Right lung (tissue), 5 donors: ENCODE results near the gene NTMT2. TPM values are rescaled to one million over a fixed set of nuclear protein-coding genes. Genes with fewer than 3 reads are reported as not detected.
"Not testable (repeated sequence)": the region's sequence is repeated elsewhere in the genome, so short reads cannot be mapped to it uniquely, and the experiment has no call there.

ENCODE experiments used
- DNase-seq, 2 donors: peaks; one replicate each; pipeline ENCODE4 v3.0.0-alpha.2; 2013
- polyA plus RNA-seq, 5 donors: library from polyadenylated mRNA; unstranded; fragments of 120-200 nt; gene quantifications; one replicate each; pipeline versions ENCODE4 v1.2.1 to v1.2.3, GENCODE V29; 2013; ENCODE audit warnings: inconsistent platforms in 1 of 5, low replicate concordance in 1 of 5; ENCODE audit not compliant: insufficient read length in 5 of 5, insufficient read depth in 1 of 5

The NTMT2 gene
- polyA plus RNA-seq, 5 donors, result 0.10 TPM; not detected in 4

DNA sequence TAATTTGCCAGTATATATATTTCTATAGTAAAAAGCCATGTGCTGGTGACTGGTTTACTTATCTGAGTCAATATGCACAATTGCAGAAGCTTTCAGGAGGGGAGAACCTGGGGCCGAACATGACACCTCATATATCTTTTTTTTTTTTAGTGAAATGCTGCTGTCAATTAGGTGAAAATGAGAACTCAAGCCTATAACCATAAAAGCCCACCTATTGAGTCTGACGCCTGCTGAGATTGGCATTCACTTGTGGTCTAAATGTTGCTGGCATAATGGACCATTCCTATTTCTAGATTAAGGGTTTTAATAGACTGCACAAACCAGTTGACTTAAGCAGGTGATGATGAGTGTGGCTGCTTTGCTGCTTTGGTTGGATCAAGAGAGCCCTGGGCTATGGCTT, 10.8 kb downstream of the NTMT2 start:
- DNase-seq, result no peak

DNA sequence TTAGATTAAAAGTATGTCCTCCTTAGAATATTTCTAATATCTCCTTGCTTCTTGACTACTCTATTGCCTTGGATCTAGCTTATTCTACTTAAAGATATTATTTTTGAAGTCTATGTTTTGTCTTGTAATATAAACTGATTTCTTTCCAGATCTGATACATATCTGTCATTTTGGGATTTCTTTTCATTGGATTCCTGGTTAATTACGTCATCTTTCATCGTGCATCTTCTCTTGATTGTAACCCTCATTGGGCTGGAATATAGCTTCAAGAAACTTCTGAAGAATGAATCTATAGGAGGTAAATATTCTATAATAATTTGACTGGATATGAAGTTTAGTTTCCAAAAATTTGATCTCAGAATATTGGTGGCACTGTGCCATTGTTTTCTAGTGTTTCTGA, 12.1 kb downstream of the NTMT2 start:
- no peak for DNase-seq

DNA sequence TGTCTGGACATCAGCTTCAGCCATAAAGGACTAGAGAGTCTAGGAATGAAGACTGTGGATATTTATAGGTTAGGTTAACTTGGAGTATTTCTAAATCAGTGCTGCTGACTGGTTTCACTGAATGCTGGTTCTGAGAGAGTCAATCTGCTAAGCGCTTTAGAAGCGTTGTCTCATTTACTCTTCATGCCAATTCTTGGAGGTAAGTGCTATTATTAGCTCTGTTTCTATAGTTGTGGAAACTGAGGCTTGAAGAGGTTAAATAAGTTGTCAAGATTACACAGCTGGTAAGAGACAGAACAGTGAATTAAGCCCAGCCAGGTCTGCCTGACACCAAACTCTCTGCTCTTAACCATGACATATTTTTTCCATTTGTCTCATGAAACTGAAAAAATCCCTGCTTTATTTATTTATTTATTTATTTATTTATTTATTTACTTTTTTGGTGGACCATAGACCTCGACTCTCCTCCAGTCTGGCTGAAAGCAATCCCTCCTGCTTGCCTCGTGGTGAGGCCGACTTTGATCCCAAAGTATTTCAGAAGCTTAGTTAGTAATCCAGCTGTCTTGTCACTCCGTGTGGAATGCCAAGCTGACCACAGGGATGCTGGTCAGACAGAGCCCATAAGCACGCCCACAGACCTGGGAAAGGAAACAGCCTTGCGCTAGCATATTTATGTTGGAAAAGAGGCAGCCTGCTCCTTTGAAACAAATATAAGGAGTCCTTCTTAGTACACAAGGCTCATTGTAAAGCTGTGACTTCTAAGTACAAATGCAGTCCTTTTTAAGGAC, 16.9 kb downstream of the NTMT2 start:
- DNase-seq, result no peak

DNA sequence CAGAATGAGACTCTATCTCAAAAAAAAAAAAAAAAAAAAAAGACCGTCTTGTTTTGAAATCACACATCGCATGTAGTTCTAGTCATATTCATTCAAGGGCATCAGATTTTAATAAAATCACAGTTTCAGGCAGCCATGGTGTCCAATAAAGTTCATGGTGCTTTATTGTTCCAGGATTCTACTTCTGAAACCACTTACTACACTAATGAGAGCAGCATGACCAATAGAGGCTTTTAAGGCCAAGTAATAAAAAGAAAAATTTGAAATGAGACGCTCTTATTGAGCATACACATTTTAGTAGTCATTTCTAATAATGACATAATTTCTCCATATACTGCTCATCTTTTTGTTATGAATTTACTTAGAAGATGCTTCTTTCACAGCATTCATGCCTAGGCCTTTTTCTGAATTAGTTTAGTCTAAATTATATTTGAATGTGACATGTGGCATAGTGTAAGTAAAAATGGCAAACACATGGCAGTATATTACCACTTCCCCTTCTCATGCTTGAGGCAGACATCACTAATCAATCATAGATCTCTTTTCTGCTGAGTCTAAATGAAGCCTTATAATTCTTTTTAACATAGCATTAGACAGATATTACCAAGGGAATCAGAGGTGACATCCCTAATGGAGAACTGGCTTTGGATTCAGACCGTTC, 18.5 kb downstream of the NTMT2 start:
- no peak for DNase-seq

DNA sequence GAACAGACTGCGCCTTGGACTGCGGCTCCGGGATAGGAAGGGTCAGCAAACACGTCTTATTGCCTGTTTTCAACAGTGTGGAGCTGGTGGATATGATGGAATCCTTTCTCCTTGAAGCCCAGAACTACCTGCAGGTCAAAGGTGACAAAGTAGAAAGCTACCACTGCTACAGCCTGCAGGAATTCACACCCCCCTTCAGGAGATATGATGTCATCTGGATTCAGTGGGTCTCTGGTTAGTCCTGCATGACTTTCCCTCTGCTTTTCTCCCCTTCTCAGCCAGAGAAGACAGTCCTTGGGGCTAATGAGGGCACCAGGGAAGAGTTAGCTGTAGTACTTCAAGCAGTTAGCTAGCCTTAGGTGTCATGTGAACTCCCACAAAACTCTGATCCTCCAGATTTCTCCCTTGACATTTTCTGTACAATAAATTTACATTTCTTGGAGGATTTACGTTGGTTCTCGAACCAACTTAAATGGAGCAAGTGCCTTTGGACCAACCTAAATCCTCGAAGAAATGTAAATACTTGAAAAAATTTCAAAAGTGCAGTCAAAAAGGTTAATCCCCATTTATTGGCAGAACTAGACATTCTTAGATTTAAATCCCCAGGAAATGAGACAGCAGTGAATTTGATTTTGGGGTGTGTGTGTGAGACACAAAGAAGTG, 20.9 kb downstream of the NTMT2 start:
- no peak for DNase-seq

DNA sequence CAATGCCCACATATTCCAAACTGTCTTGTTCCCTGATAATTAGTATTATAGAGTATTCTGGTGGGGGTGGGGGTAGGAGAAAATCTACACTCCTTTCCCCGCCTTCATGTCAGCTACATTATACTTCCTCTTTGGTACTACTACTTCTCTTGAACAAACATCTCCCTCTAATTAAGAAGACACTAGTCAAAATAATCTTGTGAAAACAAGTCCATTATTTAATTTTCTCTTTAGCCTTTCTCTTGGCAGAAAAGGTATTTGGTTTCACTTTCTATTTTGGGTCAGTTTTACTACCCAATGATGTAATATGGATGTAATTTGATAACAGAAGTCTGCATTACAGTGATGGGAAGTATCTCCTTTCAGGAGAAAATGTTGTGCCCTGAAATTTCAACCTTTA, 22.5 kb downstream of the NTMT2 start:
- DNase-seq, result peak in 1 of 2 donors; percentile 6

DNA sequence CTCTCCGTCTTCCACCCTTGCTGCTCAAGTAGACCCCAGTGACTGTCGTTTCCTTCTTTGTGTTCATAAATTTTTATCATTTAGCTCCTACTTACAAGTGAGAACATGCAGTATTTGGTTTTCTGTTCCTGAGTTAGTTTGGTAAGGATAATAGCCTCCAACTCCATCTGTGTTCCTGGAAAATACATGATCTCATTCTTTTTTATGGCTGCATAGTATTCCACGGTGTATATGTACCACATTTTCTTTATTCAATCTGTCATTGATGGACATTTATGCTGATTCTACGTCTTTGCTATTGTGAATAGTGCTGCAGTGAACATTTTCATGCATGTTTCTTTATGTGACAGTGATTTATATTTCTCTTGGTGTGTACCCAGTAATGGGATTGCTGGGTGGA, 24.8 kb downstream of the NTMT2 start:
- DNase-seq, result not testable (repeated sequence)

DNA sequence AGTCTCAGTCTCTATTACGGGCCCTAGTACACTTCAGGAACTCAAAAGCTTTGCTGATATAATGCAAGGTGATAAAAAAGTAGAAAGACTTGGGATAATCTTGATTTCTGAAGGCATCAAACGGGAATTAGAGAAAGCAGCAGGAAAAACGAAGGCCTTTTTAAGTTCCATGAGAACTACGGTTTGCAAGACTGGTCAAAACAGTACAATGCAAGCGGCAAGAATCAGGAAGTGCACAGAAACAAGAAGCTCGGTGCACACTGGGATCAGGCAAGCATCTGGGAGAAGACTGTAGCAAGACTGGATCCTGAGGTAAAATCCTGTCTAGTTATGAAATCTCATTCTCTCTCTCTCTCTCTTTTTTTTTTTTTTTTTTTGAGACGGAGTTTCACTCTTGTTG, 28.6 kb downstream of the NTMT2 start:
- DNase-seq, result no peak

DNA sequence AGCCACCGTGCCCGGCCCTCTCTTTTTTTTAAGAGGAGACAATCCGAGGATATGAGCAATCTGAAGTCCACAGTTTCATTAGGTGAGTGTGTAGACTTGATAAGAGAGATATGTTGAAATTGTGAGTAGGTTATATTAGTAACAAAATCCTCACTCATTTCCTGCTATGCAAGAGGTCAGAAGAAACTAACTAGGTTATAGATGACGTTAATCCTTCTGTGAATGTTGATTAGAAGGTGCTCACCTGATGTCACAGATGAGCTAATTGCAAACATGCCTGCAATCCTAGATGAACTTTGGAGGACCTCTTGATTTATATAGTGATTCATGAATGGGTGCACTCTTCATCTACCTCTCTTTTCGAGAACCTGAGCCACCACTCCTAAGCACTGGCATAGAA, 29.3 kb downstream of the NTMT2 start:
- DNase-seq, result no peak

DNA sequence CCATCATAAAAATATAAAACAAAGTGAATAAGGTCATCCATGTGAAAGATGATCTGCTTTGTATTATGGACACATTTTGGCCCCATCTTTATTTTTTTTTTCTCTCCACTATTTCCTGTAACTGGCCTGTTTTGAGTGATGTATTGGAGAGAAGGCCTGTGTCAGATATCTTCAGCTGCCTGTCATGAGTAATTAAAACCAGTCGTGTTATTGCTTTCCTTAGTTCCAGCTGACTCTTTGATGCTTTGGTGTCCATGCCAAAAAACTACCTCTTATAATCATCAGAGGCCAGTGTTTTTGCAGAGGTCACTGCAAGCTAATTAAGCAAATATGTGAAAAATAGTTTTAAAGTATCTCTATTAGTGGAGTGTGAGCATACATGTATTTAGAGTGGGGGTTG, 29.7 kb downstream of the NTMT2 start:
- no peak for DNase-seq

DNA sequence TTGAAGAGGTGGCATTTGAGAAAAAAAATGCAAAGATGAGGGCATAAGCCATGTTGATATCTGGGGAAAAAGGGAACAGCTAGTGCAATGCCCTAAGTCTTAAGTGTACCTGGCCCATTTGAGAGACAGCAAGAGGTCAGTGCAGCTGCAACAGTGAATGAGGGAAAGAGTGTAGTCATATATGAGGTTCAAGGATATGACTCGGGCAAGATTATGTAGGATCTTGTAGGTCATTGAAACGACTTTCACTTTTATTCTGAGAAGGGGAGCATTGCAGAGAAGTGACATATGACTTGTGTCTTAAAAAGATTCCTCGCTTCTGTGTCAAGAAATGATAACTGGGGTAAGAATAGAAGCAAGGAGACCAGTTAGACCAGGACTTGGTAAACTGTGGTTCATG, 31.0 kb downstream of the NTMT2 start:
- no peak for DNase-seq

DNA sequence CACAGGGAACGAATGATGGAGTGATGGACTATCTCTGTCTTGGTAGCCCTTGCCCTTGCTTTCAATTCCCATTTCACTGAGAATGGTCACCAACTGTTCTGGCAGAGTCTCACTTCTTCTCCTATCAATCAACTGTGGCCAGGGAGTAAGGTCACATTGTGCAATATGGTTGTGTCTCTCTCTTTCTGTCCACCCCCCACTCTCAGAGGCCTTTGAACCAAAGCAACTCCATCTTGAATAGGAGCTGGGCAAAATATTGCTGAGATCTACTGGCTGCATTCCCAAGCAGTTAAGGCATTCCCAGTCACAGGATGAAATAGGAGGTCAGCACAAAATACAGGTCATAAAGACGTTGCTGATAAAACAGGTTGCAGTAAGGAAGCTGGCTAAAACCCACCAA, 36.7 kb downstream of the NTMT2 start:
- DNase-seq, result no peak

DNA sequence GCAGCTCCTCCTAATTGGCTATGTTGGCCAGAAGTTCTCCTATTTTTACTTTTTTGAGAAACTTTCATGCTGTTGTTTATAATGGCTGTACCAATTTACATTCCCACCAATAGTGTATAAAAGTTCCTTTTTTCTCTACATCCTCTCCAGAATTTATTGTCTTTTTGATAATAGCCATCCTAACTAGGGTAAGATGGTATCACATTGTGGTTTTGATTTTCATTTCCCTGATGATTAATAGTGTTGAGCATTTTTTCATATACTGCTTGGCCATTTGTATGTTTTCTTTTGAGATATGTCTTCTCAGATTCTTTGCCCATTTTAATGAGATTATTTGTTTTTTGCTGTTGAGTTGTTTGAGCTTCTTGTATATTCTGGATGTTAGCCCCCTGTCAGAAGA, 46.8 kb downstream of the NTMT2 start:
- DNase-seq, result no peak

DNA sequence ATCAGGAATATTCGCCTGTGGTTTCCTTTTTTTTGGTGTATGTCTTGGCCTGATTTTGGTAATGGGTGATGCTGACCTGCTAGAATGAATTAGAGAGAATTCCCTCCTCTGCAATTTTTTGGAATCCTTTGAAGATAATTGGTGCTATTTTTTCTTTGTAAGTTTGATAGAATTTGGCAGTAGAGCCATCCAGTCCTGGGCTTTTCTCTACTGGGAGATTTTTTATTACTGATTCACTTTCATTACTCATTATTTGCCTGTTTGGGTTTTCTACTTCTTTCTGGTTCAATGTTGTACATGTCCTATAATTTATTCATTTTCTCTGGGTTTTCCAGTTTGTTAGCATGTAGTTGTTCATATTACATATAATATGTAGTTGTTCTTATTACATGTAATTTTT, 48.7 kb downstream of the NTMT2 start:
- DNase-seq, result no peak

DNA sequence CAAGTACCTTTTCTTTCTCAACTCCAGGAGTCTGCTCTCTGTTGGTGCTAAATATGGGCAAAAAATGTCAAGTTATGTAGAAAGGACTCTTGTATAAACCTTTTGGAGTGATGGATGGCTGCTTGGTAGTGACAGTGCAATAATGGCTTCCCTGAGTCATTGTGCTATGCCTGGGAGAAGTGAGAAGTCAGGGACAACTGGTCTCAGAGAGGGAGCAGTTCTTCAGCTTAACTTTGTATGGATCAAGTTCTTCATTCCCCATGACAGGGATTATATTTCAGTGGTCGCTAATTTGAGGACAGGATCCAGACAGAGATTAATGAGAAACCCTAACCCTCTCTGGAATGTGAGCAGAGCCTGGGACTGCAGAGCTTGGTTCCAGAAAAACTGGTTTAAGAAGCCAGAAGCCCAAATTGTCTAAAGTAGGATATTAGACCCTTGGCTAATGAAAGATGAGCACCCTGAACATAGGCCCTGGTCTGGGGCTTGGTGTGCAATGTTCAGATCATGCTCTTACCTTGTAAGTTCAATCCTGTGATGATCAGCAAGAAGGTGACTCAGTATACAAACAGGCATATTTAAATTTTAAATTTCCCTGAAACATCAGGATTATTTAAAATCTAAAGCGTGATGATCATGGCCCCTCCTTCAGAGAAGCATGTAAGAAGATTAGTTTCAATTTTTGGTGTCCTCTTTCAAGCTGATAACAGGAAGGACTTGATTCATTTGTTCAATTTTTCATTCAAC, 50.9 kb downstream of the NTMT2 start:
- DNase-seq, result no peak

DNA sequence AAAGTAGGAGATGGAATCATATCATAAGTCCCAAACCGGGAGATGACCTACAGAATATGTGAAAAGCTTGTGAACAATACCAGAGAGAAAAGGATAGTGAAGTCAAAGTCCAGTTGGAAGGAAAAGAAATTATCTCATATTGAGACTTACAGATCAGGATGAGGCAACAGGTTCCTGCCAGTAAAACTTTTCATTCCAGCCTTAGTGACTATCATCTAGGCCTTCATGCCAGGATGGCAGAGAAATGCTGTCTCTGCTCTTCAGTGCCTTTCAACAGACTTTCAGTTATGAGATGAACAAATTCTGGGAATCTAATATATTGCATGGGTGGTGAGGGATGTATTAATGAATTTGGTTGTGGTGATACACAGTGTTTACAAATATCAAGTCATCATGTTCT, 52.3 kb downstream of the NTMT2 start:
- DNase-seq, result no peak

DNA sequence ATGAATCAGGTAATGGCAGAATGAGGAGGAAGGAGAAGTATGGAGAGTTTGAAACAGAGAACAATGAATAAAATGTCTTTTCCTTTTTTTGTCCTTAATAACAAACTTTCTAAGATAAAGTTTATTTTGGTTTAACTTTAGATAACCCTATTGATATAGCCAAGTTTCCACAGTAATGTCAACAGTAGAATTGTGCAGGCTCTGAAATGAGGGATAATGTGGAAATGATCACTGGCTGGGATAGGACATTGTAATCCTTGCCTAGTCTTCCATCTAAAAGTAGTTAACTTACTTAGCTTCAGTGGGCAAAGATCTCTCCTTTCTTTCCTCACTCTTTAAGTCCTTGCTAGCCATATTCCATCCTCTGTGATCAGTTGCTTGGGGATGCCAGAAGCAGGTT, 52.8 kb downstream of the NTMT2 start:
- no peak for DNase-seq

DNA sequence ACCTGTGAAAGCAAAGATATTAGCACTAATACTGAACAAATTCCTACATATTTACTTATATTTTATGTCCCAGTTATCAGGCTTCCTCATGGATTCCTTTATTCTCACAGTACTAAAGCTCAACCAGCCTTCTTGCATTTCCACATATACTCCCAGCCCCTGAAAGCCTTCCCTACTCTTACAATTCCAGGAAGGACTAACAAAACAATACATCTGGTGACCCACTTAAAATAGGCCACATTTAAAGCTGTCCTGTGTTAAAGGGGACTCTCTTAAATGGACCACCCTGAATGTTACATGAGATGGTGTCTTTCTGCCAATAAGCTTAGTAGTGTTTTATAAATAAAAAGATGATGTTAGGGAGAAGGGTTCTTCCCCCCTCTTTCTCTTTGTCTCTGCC, 54.4 kb downstream of the NTMT2 start:
- DNase-seq, result no peak

DNA sequence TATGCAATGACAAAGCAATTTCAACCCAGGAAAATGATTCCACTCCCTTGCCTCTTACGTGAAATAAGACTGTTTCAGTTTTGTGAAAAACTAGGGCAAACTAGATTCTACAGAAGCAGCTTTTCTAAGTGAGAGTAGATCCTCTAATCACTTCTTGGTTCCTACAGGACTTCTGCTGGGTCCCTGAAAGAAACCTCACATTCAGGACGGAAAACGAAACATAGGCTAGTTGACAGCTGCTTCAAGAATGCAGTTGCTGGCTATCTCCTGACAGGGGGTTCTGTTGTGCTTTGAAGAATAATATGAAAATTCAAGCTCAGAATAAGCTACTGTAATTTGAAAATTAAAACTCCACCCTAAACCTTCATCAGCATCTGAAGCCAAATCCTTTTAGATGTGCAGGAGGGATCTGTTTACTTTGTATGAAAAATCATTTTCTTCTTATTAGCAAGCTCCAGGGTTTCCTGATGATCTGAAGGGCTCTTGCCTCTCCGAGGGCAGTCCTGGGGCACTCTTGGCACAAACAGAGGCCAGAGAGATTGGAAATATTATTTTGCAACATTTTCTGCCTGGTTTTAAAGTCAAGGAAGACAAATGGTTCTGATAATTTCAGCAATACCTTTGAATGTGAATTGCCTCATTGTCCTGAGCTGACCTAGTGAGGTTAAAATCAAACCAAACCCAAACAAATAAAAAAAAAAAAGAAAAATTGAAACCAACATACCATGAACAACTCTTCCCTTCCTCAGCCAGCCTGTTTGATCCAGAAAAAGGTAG, 55.0 kb downstream of the NTMT2 start:
- no peak for DNase-seq

DNA sequence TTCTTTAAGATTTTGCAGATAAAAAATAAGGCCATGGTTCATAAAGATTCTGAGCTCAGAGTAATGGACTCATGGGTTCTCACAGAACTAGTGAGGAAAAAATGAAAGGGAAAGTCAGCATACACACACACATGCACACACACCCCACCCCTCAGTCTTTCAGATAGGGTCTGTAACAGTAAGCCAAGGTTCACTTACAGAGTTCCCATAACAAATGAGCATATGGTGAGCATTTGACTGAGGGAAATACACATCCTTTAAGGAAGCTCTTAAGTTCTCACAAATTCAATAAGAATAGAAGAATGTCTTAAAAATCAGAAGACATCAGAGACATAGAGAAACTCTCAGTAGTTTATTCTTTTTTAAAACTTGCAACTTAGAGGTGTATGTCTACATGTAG, 57.9 kb downstream of the NTMT2 start:
- no peak for DNase-seq

DNA sequence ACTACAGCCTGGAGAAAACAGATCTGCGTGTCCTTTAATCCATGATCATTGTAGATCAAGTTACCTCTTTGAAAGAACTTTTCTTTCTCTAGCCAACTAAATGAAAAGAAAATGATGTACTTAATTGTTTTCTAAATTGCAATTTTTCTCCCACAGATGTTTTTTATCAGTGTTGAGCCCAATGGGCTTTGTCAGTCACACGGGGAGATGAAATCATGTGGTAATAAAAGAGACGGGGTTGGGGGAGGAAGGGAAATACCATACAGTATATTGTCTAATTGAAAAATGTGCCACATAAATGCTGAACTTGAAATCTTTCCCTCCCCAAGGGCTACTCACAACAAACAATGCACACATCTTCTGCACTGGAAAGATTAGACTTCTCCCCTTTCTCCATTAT, 58.4 kb downstream of the NTMT2 start:
- DNase-seq, result no peak

DNA sequence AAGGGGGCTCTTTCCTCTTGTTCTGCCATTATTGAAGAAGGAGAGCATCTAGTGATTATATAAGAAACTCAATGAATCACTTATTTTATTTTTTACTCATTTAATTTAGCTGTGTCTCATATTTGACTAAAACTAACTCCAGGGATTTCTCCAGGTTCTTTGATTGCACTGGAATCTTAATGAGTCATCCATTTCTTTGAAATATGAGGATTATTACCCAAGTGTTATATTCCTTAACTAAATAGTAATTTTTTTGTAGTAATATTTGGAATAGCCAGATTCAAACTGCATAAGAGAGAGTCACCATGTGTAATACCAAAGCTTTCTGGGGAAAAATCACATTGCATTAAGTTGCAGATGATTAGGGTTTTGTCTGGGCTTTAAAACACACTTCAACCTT, 59.5 kb downstream of the NTMT2 start:
- DNase-seq, result no peak
